HUES6 (cell line): ENCODE results near the gene LALBA.
"Not testable (repeated sequence)": the region's sequence is repeated elsewhere in the genome, so short reads cannot be mapped to it uniquely, and the experiment has no call there.

Experiments
- H3K27ac ChIP-seq: 2 replicates; pipeline ENCODE4 v1.7.0; 2013; ENCODE audit warnings: low read depth, mild to moderate bottlenecking, low read length, inconsistent platforms
- H3K27me3 ChIP-seq: 2 replicates; pipeline ENCODE4 v1.6.1; 2013; ENCODE audit warnings: low read length; ENCODE audit not compliant: control insufficient read depth, insufficient read depth
- H3K36me3 ChIP-seq: 2 replicates; pipeline ENCODE4 v1.6.1; 2013; ENCODE audit warnings: low read length; ENCODE audit not compliant: control insufficient read depth, insufficient read depth
- H3K4me1 ChIP-seq: 2 replicates; pipeline ENCODE4 v1.6.1; 2013; ENCODE audit warnings: low read length; ENCODE audit not compliant: control insufficient read depth, insufficient read depth
- H3K4me3 ChIP-seq: 2 replicates; pipeline ENCODE4 v1.5.1; 2013; ENCODE audit warnings: low read depth, low read length
- H3K9ac ChIP-seq: one replicate; pipeline ENCODE4 v1.6.1; 2013; ENCODE audit warnings: mild to moderate bottlenecking, low read length
- H3K9me3 ChIP-seq: 2 replicates; pipeline ENCODE4 v1.6.1; 2013; ENCODE audit warnings: low read depth, low read length; ENCODE audit not compliant: control insufficient read depth, insufficient read depth

The LALBA gene

GRCh38 chr12:48527891-48528670 is 41.8 kb downstream of the LALBA start:
- Histone ChIP-seq H3K27me3 (no peaks in the 10 kb centered on the region), H3K4me1 (no peaks in the 10 kb centered on the region), H3K9ac (no peak overlapping the region), H3K27ac (no peak overlapping the region), H3K9me3 (peaks cover 6% of the 10 kb centered on the region; the same call in 1 of the 2 replicates), H3K36me3 (no peaks in the 10 kb centered on the region), H3K4me3 (no peak overlapping the region)

- no peaks in the 10 kb centered on the region for H3K4me1 ChIP-seq
- H3K27ac ChIP-seq: no peak within 1 kb of the TSS
- no peaks in the 10 kb centered on the region for H3K27me3 ChIP-seq
- peaks cover 6% of the 10 kb centered on the region; the same call in 1 of the 2 replicates for H3K9me3 ChIP-seq
- no peak within 1 kb of the TSS for H3K4me3 ChIP-seq
- H3K9ac ChIP-seq: no peak within 1 kb of the TSS
- no peaks in the 10 kb centered on the region for H3K36me3 ChIP-seq
These were observed 44.5 kb downstream of the LALBA start, which contains the start of gene OR8S1 for GRCh38 chr12:48525332-48525731. OR8S1 (plus strand) TSS chr12:48525632; CDS start chr12:48525632, 0 bp downstream.

- not testable (repeated sequence) for H3K27me3 ChIP-seq, H3K9me3 ChIP-seq, H3K36me3 ChIP-seq, H3K4me3 ChIP-seq, H3K4me1 ChIP-seq, H3K27ac ChIP-seq, H3K9ac ChIP-seq
These were observed 49.5 kb downstream of the LALBA start for GRCh38 chr12:48520381-48520780.
